Testis (tissue), 2 donors: ENCODE data around the gene SUZ12.

Experiments
- POLR2A ChIP-seq: fragments of 450-650 bp; IDR thresholded peaks from one replicate; pipeline ENCODE4 v1.6.1; 2017; ENCODE audit warnings: antibody characterized with exemption, mild to moderate bottlenecking, moderate library complexity
- TF ChIP-seq, protein P1 (sequence below), 3 experiments: fragments of 450-650 bp in 2 of 3; fragments of 200-600 bp in 1 of 3; sonication (generic) in 1 of 3; IDR thresholded peaks; one replicate each; pipeline ENCODE4 v1.5.1; 2016 to 2019; ENCODE audit warnings: antibody characterized with exemption in 3 of 3, mild to moderate bottlenecking in 2 of 3, moderate library complexity in 1 of 3

DNA sequence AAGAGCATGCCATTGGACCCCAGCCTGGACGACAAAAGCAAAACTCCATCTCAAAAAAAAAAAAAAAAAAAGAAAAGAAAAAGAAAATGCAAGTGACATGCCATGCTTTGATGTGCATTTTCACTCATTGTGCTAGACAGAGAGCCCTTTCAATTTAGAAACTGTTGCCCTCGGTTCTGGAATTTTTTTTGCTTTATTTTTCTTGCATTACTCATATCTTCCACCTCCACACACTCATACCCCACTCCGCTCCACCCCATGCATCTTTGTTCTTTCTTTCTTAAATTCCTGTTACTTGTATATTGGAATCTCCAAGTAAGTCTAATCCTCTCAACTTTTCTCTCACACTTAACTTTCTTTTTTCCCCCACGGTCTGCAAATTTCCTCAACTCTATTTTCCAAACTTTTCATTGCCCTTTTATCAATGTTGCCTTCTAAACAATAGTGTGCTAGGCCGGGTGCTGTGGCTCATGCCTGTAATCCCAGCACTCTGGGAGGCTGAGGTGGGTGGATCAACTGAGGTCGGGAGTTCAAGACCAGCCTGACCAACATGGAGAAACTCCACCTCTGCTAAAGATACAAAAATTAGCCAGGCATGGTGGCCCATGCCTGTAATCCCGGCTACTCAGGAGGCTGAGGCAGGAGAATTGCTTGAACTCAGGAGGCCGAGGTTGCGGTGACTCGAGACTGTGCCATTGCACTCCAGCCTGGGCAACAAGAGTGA, 16.8 kb upstream of the SUZ12 start:
- no peak for TF ChIP-seq POLR2A
- TF ChIP-seq, protein P1, sequence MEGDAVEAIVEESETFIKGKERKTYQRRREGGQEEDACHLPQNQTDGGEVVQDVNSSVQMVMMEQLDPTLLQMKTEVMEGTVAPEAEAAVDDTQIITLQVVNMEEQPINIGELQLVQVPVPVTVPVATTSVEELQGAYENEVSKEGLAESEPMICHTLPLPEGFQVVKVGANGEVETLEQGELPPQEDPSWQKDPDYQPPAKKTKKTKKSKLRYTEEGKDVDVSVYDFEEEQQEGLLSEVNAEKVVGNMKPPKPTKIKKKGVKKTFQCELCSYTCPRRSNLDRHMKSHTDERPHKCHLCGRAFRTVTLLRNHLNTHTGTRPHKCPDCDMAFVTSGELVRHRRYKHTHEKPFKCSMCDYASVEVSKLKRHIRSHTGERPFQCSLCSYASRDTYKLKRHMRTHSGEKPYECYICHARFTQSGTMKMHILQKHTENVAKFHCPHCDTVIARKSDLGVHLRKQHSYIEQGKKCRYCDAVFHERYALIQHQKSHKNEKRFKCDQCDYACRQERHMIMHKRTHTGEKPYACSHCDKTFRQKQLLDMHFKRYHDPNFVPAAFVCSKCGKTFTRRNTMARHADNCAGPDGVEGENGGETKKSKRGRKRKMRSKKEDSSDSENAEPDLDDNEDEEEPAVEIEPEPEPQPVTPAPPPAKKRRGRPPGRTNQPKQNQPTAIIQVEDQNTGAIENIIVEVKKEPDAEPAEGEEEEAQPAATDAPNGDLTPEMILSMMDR (IDR thresholded peaks at IDR 0.05), result no peak
